ENCODE data around the gene MTF1.

The MTF1 gene

DNA sequence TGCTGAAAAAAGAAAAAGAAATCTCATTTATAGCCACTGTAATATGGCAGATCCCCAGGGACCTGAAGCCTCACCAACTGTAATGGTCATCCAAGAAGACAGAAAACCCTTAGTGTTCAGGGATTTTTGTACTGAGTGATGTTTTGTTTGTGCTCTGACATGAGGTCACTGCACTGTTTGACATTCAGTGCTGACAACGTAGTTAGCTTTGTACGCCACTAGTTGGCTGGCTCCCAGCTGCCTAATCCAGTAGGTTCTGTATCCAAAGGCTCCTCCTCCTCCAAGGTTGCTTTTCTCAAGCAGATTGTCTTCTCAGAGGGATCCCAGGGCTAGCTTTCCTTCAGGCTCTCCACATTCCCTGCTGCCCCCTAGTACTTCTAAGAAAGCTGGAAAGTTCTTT, 41.9 kb downstream of the MTF1 start:
- TF ChIP-seq NFIC (IDR thresholded peaks at IDR 0.05), result no peak
- TF ChIP-seq CEBPB (IDR thresholded peaks at IDR 0.05), result no peak
- TF ChIP-seq, protein P1, sequence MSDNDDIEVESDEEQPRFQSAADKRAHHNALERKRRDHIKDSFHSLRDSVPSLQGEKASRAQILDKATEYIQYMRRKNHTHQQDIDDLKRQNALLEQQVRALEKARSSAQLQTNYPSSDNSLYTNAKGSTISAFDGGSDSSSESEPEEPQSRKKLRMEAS (IDR thresholded peaks at IDR 0.05), result no peak
- TF ChIP-seq TCF12 (IDR thresholded peaks at IDR 0.05; ENCODE audit: low read depth), result no peak
- no peak for TF ChIP-seq CREB1 (IDR thresholded peaks at IDR 0.05; ENCODE audit: low read depth)
- TF ChIP-seq, protein P2, sequence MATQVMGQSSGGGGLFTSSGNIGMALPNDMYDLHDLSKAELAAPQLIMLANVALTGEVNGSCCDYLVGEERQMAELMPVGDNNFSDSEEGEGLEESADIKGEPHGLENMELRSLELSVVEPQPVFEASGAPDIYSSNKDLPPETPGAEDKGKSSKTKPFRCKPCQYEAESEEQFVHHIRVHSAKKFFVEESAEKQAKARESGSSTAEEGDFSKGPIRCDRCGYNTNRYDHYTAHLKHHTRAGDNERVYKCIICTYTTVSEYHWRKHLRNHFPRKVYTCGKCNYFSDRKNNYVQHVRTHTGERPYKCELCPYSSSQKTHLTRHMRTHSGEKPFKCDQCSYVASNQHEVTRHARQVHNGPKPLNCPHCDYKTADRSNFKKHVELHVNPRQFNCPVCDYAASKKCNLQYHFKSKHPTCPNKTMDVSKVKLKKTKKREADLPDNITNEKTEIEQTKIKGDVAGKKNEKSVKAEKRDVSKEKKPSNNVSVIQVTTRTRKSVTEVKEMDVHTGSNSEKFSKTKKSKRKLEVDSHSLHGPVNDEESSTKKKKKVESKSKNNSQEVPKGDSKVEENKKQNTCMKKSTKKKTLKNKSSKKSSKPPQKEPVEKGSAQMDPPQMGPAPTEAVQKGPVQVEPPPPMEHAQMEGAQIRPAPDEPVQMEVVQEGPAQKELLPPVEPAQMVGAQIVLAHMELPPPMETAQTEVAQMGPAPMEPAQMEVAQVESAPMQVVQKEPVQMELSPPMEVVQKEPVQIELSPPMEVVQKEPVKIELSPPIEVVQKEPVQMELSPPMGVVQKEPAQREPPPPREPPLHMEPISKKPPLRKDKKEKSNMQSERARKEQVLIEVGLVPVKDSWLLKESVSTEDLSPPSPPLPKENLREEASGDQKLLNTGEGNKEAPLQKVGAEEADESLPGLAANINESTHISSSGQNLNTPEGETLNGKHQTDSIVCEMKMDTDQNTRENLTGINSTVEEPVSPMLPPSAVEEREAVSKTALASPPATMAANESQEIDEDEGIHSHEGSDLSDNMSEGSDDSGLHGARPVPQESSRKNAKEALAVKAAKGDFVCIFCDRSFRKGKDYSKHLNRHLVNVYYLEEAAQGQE (IDR thresholded peaks at IDR 0.05; ENCODE audit: low read depth), result no peak
- no peak for TF ChIP-seq YY1 (IDR thresholded peaks at IDR 0.05; ENCODE audit: low read depth)
- no peak for TF ChIP-seq EP300 (IDR thresholded peaks at IDR 0.05; ENCODE audit: borderline replicate concordance)
- no peak for TF ChIP-seq RAD21 (IDR thresholded peaks at IDR 0.05; ENCODE audit: low read depth)
- TF ChIP-seq FOXM1 (IDR thresholded peaks at IDR 0.05; ENCODE audit: borderline replicate concordance, low read depth), result no peak
- no peak for TF ChIP-seq EGR1 (IDR thresholded peaks at IDR 0.05)

DNA sequence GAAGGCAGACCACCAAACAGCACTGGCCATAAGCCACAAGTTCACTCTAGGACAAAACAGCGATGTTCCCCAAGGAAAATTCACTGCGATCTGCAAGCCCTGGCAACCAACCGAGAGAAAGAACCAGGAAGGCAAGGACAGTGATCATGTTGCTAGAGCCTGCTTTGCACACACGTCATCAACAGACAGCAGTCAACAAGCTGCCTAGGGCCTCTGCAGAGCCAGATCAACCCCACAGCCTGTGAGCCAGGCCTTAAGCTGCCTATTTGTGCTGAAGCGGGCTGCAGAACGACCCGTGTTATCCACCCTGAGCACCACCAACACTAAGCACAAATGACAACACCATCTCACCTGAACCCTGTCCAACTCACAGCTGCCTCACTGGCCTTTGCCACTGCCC, 45.1 kb downstream of the MTF1 start:
- no peak for TF ChIP-seq ZBTB7A (IDR thresholded peaks at IDR 0.05; ENCODE audit: low read depth)
- no peak for TF ChIP-seq EGR1 (IDR thresholded peaks at IDR 0.05)
- TF ChIP-seq, protein P1 (IDR thresholded peaks at IDR 0.05), result no peak
- TF ChIP-seq TAF1 (IDR thresholded peaks at IDR 0.05; ENCODE audit: low read depth), result no peak
- TF ChIP-seq NFIC (IDR thresholded peaks at IDR 0.05), result no peak
- TF ChIP-seq EP300 (IDR thresholded peaks at IDR 0.05; ENCODE audit: borderline replicate concordance), result no peak
- no peak for TF ChIP-seq CREB1 (IDR thresholded peaks at IDR 0.05; ENCODE audit: low read depth)
- no peak for TF ChIP-seq RAD21 (IDR thresholded peaks at IDR 0.05; ENCODE audit: low read depth)
- no peak for TF ChIP-seq CEBPB (IDR thresholded peaks at IDR 0.05)
- TF ChIP-seq FOXM1 (IDR thresholded peaks at IDR 0.05; ENCODE audit: borderline replicate concordance, low read depth), result no peak
- TF ChIP-seq TCF12 (IDR thresholded peaks at IDR 0.05; ENCODE audit: low read depth), result no peak
- TF ChIP-seq TEAD4 (IDR thresholded peaks at IDR 0.05), result no peak
- TF ChIP-seq, protein P3, sequence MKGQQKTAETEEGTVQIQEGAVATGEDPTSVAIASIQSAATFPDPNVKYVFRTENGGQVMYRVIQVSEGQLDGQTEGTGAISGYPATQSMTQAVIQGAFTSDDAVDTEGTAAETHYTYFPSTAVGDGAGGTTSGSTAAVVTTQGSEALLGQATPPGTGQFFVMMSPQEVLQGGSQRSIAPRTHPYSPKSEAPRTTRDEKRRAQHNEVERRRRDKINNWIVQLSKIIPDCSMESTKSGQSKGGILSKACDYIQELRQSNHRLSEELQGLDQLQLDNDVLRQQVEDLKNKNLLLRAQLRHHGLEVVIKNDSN (IDR thresholded peaks at IDR 0.05), result no peak
- no peak for TF ChIP-seq YY1 (IDR thresholded peaks at IDR 0.05; ENCODE audit: low read depth)
- TF ChIP-seq, protein P2 (IDR thresholded peaks at IDR 0.05; ENCODE audit: low read depth), result no peak

DNA sequence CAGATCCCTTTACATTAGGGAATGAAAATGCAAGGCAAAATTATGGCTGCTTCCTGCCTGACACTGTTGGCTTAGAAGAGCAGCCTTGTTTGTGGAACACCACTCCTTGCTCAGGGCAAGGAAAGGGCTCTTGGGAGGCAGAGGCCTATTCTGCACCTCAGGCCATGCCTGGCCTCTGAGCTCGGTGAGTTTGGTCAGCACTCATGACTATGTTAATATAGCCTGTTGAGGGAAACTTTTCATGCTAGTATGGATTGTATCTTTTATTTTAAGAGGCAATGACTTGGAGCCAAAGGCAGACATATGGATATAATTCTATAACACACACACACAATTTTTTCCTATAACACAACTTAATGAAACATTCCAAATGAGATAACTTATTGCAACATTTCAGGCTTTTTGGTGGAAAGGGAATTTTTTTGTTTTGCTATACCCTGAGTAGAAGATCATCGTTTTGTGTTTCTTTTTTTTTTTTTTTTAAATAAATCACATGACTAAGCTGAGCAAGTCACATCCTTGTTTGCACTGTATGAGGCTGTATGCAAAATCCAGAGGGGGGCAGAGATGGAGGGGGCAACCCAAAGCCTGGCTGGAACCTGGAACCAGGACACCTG, 45.8 kb downstream of the MTF1 start:
- TF ChIP-seq, protein P1 (IDR thresholded peaks at IDR 0.05), result no peak
- TF ChIP-seq NFIC (IDR thresholded peaks at IDR 0.05) (no peak), TAF1 (IDR thresholded peaks at IDR 0.05; ENCODE audit: low read depth) (no peak), CEBPB (IDR thresholded peaks at IDR 0.05) (no peak), RAD21 (IDR thresholded peaks at IDR 0.05; ENCODE audit: low read depth) (no peak), YY1 (IDR thresholded peaks at IDR 0.05; ENCODE audit: low read depth) (no peak), TCF12 (IDR thresholded peaks at IDR 0.05; ENCODE audit: low read depth) (no peak), ZBTB7A (IDR thresholded peaks at IDR 0.05; ENCODE audit: low read depth) (no peak), EP300 (IDR thresholded peaks at IDR 0.05; ENCODE audit: borderline replicate concordance) (no peak), TEAD4 (IDR thresholded peaks at IDR 0.05) (no peak), EGR1 (IDR thresholded peaks at IDR 0.05) (no peak), FOXM1 (IDR thresholded peaks at IDR 0.05; ENCODE audit: borderline replicate concordance, low read depth) (no peak)
- TF ChIP-seq, protein P3 (IDR thresholded peaks at IDR 0.05), result no peak

DNA sequence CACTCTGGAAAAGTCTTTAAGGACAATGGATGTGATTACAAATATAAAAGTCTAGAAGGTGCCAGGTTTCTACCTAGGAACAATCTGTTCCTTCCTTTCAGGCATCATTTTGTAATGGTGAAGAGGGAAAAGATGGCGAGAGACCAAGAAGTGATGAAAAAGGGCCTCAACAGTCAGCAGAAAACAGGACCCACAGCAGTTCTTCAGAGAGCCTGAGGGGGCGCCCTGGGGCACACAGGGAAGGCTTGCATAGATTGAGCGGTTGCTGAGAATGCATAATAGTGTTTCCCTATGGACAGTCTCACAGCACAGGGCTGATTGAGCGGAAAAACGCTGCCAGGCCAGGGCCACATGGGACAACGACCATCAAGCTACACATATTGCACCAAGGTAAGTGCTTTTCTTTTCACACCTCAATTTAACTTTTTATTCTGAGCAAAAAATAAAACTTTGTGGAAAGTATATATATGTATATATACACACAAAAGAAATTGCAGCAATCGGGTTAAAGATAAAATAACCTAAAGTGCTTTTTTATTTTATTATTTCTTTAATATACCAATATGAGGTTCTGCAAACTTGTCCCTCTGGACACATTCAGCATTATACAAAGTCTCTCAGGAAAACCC, 48.3 kb downstream of the MTF1 start:
- TF ChIP-seq TCF12 (IDR thresholded peaks at IDR 0.05; ENCODE audit: low read depth), result no peak
- no peak for TF ChIP-seq CEBPB (IDR thresholded peaks at IDR 0.05)
- no peak for TF ChIP-seq TEAD4 (IDR thresholded peaks at IDR 0.05)
- TF ChIP-seq RAD21 (IDR thresholded peaks at IDR 0.05; ENCODE audit: low read depth), result peak; percentile 50
- TF ChIP-seq, protein P3 (IDR thresholded peaks at IDR 0.05), result no peak

DNA sequence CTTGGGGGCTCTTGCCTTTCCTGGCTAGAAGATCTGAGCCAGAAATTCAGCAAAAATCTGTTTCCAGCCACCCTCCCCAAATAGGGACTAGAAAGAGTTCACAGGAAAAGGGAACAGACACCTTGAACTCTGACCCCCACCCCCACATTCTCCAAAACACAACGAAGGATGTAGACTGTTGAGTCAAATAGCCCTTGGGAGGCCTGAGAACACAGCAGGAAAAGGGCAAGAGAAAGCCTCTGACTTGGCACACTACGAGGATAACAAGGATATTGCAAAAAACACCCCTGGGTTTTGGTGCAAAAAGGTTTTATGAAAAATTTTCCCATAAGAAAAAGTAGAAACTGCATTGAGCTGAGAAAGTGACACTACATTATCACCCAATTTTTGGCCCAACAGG, 49.5 kb downstream of the MTF1 start:
- TF ChIP-seq ZBTB7A (IDR thresholded peaks at IDR 0.05; ENCODE audit: low read depth) (no peak), TEAD4 (IDR thresholded peaks at IDR 0.05) (no peak), TAF1 (IDR thresholded peaks at IDR 0.05; ENCODE audit: low read depth) (no peak), TCF12 (IDR thresholded peaks at IDR 0.05; ENCODE audit: low read depth) (no peak), NFIC (IDR thresholded peaks at IDR 0.05) (no peak), RAD21 (IDR thresholded peaks at IDR 0.05; ENCODE audit: low read depth) (no peak), CEBPB (IDR thresholded peaks at IDR 0.05) (no peak), FOXM1 (IDR thresholded peaks at IDR 0.05; ENCODE audit: borderline replicate concordance, low read depth) (no peak), YY1 (IDR thresholded peaks at IDR 0.05; ENCODE audit: low read depth) (no peak), EGR1 (IDR thresholded peaks at IDR 0.05) (no peak), EP300 (IDR thresholded peaks at IDR 0.05; ENCODE audit: borderline replicate concordance) (no peak), CREB1 (IDR thresholded peaks at IDR 0.05; ENCODE audit: low read depth) (no peak)
- TF ChIP-seq, protein P3 (IDR thresholded peaks at IDR 0.05), result no peak
- TF ChIP-seq, protein P2 (IDR thresholded peaks at IDR 0.05; ENCODE audit: low read depth), result no peak
- TF ChIP-seq, protein P1 (IDR thresholded peaks at IDR 0.05), result no peak
